SH-SY5Y (cell line): ENCODE measurements around the gene NRDE2.

Source experiments
- GATA2 ChIP-seq: IDR thresholded peaks from 2 replicates; pipeline ENCODE4 v1.6.1; 2011; ENCODE audit warnings: mild to moderate bottlenecking, low read depth, low read length
- GATA3 ChIP-seq: IDR thresholded peaks from 2 replicates; pipeline ENCODE4 v1.6.1; 2011; ENCODE audit warnings: low read depth, mild to moderate bottlenecking, low read length, moderate library complexity

Gene NRDE2

GRCh38 chr14:90248594-90248993 is 83.1 kb downstream of the NRDE2 start:
- TF ChIP-seq GATA3 (no peak), GATA2 (no peak)

GRCh38 chr14:90246936-90247335 is 84.8 kb downstream of the NRDE2 start:
- TF ChIP-seq GATA3 (no peak), GATA2 (no peak)

- TF ChIP-seq GATA2 = no peak
- TF ChIP-seq GATA3 = no peak
Measured at GRCh38 chr14:90242444-90242843, 89.3 kb downstream of the NRDE2 start.

GRCh38 chr14:90239139-90239538 is 92.6 kb downstream of the NRDE2 start:
- TF ChIP-seq GATA3 (no peak), GATA2 (no peak)

GRCh38 chr14:90235179-90235976 is 96.4 kb downstream of the NRDE2 start:
- TF ChIP-seq GATA2 = no peak
- no peak for TF ChIP-seq GATA3

- no peak for TF ChIP-seq GATA3
- TF ChIP-seq GATA2 = no peak
Measured at GRCh38 chr14:90228478-90228877, 103.3 kb downstream of the NRDE2 start.
